GM12873 (cell line): ENCODE results near the gene L1CAM.
A peak's percentile ranks its signal among the peaks of the same experiment; 100 is the strongest.

ENCODE experiments used
- TF ChIP-seq, protein P1 (sequence below): IDR thresholded peaks from 2 replicates; pipeline ENCODE4 v1.5.1; 2012; ENCODE audit warnings: low read depth, mild to moderate bottlenecking, moderate library complexity, low read length, control low read depth; ENCODE audit not compliant: insufficient read depth; ENCODE audit errors: missing control alignments

L1CAM gene

DNA sequence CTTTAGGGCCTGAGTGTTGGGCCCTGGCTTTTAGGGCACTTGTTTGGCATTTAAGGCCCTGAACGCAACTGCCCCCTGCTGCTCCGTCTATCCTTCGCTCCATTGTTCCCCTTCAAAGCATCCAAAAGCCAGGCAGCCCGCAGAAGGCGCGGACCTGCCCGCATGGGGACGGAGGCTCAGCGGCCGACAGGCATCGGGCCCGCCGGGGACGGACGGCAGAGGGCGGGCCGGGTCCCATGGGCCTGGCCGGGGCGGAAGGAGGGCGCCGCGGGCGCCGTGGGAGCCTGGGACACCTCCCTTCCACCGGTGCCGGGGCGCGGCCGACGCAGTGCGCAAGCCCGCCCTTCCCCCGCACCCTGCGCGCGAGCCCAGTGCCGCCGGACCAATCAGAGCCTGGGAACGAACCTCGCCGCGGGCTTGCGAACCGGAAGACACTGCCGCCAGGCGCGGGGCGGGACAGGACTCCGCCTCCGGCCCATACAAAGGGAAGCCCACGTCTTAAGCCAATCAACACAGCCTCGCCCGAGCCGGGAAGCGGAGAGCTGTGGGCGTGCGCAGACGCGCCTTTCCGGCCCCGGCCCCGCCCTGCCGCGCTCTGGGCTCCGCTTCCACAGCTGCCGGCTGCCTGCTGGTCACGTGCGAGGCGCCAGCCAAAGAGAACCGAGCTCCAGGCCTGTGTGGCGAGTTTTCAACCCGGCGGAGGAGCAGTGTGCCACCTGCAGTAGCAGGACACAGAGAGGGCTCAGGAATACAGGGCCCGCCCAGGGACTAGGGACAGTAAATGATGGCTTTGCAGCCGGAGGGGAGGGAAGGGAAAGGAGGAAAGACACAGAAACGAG, 42.2 kb upstream of the L1CAM start:
- TF ChIP-seq, protein P1, sequence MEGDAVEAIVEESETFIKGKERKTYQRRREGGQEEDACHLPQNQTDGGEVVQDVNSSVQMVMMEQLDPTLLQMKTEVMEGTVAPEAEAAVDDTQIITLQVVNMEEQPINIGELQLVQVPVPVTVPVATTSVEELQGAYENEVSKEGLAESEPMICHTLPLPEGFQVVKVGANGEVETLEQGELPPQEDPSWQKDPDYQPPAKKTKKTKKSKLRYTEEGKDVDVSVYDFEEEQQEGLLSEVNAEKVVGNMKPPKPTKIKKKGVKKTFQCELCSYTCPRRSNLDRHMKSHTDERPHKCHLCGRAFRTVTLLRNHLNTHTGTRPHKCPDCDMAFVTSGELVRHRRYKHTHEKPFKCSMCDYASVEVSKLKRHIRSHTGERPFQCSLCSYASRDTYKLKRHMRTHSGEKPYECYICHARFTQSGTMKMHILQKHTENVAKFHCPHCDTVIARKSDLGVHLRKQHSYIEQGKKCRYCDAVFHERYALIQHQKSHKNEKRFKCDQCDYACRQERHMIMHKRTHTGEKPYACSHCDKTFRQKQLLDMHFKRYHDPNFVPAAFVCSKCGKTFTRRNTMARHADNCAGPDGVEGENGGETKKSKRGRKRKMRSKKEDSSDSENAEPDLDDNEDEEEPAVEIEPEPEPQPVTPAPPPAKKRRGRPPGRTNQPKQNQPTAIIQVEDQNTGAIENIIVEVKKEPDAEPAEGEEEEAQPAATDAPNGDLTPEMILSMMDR: peak; percentile 3

DNA sequence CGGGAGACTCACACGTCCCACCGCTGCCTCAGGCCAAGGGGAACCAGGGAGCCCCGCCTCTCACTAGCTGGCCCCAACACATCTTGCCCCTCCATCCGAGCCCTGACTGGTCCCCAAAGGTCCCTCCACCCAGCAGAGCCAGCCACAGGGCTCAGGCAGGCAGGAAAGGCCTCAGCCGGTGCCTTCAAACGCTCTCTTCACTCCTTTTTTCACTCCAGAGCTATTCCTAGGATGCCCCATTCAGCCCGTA, 41.6 kb upstream of the L1CAM start:
- TF ChIP-seq, protein P1: no peak

DNA sequence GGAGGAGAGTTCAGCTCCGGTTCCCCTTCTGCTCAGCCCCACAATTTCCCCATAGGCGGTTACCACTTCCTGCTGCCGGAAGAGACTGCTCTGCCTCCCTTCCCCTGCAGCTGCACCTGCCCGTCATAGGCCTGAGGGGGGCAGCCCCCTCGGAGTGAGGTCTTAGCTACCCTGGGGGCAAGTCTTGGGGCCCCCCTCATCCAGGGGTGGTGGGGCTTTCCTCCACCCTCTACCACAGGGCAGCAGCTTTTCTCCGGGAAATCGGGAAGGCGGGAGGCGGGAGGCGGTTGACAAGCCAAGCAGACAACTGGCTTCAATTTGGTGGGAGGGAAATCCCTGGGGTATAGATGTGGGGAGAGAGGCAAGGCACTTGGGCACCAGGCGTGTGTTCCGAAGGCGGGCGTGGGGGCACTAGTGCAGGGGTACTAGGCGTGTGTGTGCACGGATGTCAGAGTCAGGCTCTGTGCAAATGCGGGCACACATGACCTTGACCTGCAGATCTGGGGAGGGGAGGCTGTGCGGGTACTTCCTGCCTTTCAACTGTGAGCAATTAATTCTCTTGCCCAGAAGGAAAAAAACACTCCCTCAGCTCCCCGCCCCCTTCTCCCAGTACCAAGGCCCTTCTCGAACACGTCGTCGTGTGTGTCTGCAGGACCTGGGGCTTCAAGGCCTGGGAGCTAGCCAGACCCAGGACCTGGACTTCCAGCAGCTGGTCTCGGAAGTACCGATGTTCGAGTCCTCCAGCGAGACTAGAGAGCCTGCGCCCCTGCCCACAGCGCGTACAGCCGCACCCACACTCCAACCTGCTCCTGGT, 41.1 kb upstream of the L1CAM start:
- TF ChIP-seq, protein P1: peak; percentile 14

DNA sequence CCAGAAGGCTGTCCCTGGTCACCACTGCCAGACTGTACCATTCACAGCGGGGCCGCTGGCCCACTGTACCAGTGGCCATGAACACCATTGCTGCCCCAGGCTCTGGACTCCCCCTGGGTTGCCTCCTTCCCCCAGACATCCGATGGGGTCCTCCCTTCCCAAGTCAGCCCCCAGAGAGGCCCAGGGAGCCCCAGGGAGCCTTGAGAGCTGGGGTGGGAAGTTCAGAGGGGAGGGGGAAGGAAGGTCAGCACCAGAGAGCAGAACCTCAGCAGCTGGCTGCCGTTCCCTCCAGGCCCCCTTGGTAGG, 40.5 kb upstream of the L1CAM start:
- TF ChIP-seq, protein P1: no peak

DNA sequence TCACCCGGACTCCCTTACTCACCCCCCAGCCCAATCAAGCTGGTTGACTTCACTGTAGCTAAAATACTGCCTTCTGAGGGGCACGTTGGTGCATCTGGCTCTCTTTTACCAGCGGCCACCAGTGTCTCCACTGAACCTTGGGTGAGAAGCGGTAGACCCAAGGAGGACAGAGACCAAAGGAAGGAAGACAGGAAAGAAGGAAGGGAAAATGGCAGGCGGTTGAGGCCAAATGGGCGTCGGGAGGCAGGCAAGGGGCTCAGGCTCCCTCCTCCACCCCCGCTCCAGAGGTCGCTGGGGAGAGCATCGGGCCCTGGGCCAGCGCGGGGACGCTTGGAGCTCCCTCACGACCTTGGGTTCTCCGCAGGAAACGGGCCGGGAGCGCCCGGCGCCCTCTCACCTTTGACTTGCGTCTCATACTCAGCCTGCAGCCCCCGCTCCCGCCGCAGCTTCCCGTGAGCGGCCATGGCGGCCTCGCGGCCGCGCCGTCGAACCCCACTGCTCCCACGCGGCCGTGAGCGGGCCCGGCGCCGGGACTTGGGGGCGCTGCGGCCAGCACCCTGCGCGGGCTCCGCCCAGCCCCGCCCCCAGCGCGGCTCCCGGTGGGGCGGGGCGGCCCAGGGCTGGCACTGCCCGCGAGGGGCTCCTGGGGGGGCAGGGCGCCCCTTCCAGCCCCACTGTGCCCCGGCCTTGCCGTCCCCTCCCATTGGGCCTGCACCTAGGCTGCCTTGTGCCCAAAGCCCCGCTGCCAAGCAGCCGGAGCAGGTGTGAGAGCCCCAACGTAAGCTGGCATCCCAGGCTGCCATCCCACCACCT, 40.0 kb upstream of the L1CAM start, which contains the start of gene ARHGAP4:
Gene ARHGAP4, minus strand, starts transcription at position 526 of the 813 bp plus-strand sequence. Its CDS starts 62 bp downstream, at position 464.
- TF ChIP-seq, protein P1: no peak

DNA sequence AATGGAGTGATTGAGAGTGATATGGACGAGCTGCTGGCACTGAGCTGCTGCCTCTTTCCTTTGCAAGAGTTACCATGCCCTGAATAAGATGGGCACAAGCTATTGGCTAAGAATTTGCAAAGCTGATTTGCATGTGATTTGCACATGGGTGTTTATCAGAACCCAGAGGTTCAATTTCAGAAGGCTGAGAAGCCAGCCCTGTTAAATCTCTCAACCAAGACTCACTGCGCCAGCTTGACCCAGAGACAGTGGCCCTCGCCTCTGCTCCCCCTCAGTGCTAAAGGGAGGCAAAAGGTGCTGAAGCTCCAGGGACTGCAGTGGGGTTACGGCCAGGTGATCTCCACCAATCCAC, 39.4 kb upstream of the L1CAM start:
- TF ChIP-seq, protein P1: no peak
